HCT116 (cell line): Measurements from ENCODE around the gene LHFPL6. TPM values are rescaled to one million over a fixed set of nuclear protein-coding genes. Genes with fewer than 3 reads are reported as not detected.

Source experiments
- ATAC-seq: fragments of 200-7000 bp; cut with Tn5 transposase; 2 replicates; pipeline ENCODE4 v1.9.1; 2020; ENCODE audit warnings: mild to moderate bottlenecking, moderate library complexity
- BruUV-seq: library from RNA; stranded (reverse); fragments of 400-500 nt; replicated peaks from 2 replicates; lab custom pipeline; 2021; lab: Mats Ljungman, UMichigan
- CTCF ChIA-PET: fragments of 300-600 bp; sonication (Branson Sonifier 250); formaldehyde crosslinking; loops from one replicate; lab custom pipeline; 2021; ENCODE audit warnings: antibody characterized with exemption; lab: Charles Lee
- POLR2A ChIA-PET: fragments of 300-600, 350-600 bp; sonication (Branson Sonifier 250); formaldehyde crosslinking; loops from one replicate; lab custom pipeline; 2021; ENCODE audit warnings: antibody characterized with exemption; lab: Charles Lee
- RAD21 ChIA-PET, 2 experiments: fragments of 300-600 bp; sonication (Branson Sonifier 250); formaldehyde crosslinking; loops; one replicate each; lab custom pipeline; 2023; ENCODE audit warnings: low total read pairs in 2 of 2; ENCODE audit not compliant: uncharacterized antibody in 2 of 2, unreplicated experiment in 2 of 2, low non-redundant PET in 1 of 2; lab: Charles Lee
- DNase-seq: peaks from one replicate; pipeline ENCODE4 v3.0.0-alpha.2; 2010; ENCODE audit warnings: low read depth, low spot score
- H2AFZ ChIP-seq: fragments of 200-600 bp; shearing (Covaris generic), sonication (generic); 2 replicates; pipeline ENCODE4 v1.6.1; 2017; ENCODE audit warnings: low read depth, mixed run types, mixed read lengths, antibody characterized with exemption, low read length; ENCODE audit not compliant: poor library complexity, severe bottlenecking
- H3K27ac ChIP-seq: 2 replicates; pipeline ENCODE4 v1.5.1; 2012; ENCODE audit warnings: low read depth, low read length
- H3K27me3 ChIP-seq: fragments of 200-600 bp; sonication (generic); 2 replicates; pipeline ENCODE4 v1.6.1; 2016; ENCODE audit warnings: mixed run types, low read length, mixed read lengths; ENCODE audit not compliant: insufficient read depth
- H3K36me3 ChIP-seq, 2 experiments: fragments of 200-500 bp in 1 of 2; fragments of 200-600 bp in 1 of 2; sonication (Bioruptor generic) in 1 of 2; sonication (generic) in 1 of 2; 2 replicates each; pipeline versions ENCODE4 v1.5.1 to v1.6.1; 2014 to 2016; ENCODE audit warnings: low read length in 2 of 2, inconsistent platforms in 1 of 2, mixed read lengths in 1 of 2, mixed run types in 1 of 2; ENCODE audit not compliant: insufficient read depth in 2 of 2, control insufficient read depth in 1 of 2
- H3K4me1 ChIP-seq, 2 experiments: fragments of 200-600 bp in 1 of 2; sonication (generic) in 1 of 2; 2 replicates each; pipeline versions ENCODE4 v1.5.1 to v1.6.1; 2012 to 2017; ENCODE audit warnings: low read length in 2 of 2, inconsistent platforms in 1 of 2, mild to moderate bottlenecking in 1 of 2, mixed read lengths in 1 of 2, mixed run types in 1 of 2, moderate library complexity in 1 of 2; ENCODE audit not compliant: insufficient read depth in 2 of 2, control insufficient read depth in 1 of 2
- H3K4me2 ChIP-seq: fragments of 200-600 bp; sonication (generic); 2 replicates; pipeline ENCODE4 v1.6.1; 2017; ENCODE audit warnings: mixed run types, low read length, mixed read lengths
- H3K4me3 ChIP-seq, 2 experiments: fragments of 200-600 bp in 1 of 2; sonication (generic) in 1 of 2; replicated peaks in 1 of 2; 2 replicates each; pipeline ENCODE4 v1.5.1; 2011 to 2016; ENCODE audit warnings: low read length in 2 of 2, control low read depth in 1 of 2, low read depth in 1 of 2, mild to moderate bottlenecking in 1 of 2, mixed read lengths in 1 of 2, mixed run types in 1 of 2
- H3K79me2 ChIP-seq: fragments of 200-600 bp; sonication (generic); 2 replicates; pipeline ENCODE4 v1.6.1; 2017; ENCODE audit warnings: mild to moderate bottlenecking, mixed run types, low read length, moderate library complexity, mixed read lengths; ENCODE audit not compliant: insufficient read depth
- H3K9ac ChIP-seq: fragments of 200-600 bp; sonication (generic); 2 replicates; pipeline ENCODE4 v1.6.1; 2016; ENCODE audit warnings: low read length, mixed read lengths
- H3K9me2 ChIP-seq: fragments of 200-600 bp; sonication (generic), shearing (Covaris generic); 2 replicates; pipeline ENCODE4 v1.6.1; 2017; ENCODE audit warnings: mixed run types, mild to moderate bottlenecking, moderate library complexity; ENCODE audit not compliant: insufficient read depth
- H3K9me3 ChIP-seq, 2 experiments: fragments of 200-500 bp in 1 of 2; fragments of 200-600 bp in 1 of 2; sonication (Bioruptor generic) in 1 of 2; sonication (generic) in 1 of 2; 2 replicates each; pipeline ENCODE4 v1.6.1; 2014 to 2017; ENCODE audit warnings: low read length in 2 of 2, mixed read lengths in 2 of 2, inconsistent platforms in 1 of 2, low read depth in 1 of 2, mild to moderate bottlenecking in 1 of 2, mixed run types in 1 of 2, moderate library complexity in 1 of 2; ENCODE audit not compliant: control insufficient read depth in 1 of 2, insufficient read depth in 1 of 2
- H4K20me1 ChIP-seq: fragments of 200-600 bp; sonication (generic), shearing (Covaris generic); 2 replicates; pipeline ENCODE4 v1.6.1; 2017; ENCODE audit warnings: mixed run types, mild to moderate bottlenecking, moderate library complexity; ENCODE audit not compliant: insufficient read depth
- CTCF ChIP-seq, 3 experiments: fragments of 200-600 bp in 1 of 3; sonication (generic) in 1 of 3; IDR thresholded peaks in 2 of 3; conservative IDR thresholded peaks in 1 of 3; 2 replicates each; pipeline ENCODE4 v1.5.1; 2012 to 2017; ENCODE audit warnings: low read depth in 2 of 3, low read length in 2 of 3, antibody characterized with exemption in 1 of 3, borderline replicate concordance in 1 of 3, control low read depth in 1 of 3, mild to moderate bottlenecking in 1 of 3, mixed read lengths in 1 of 3, mixed run types in 1 of 3, moderate library complexity in 1 of 3; ENCODE audit not compliant: insufficient read depth in 1 of 3
- FOSL1 ChIP-seq: IDR thresholded peaks from 2 replicates; pipeline ENCODE4 v1.6.1; 2012; ENCODE audit warnings: low read depth
- JUND ChIP-seq: IDR thresholded peaks from 2 replicates; pipeline ENCODE4 v1.6.1; 2012
- RAD21 ChIP-seq: IDR thresholded peaks from 2 replicates; pipeline ENCODE4 v1.6.1; 2012; ENCODE audit warnings: low read depth, mild to moderate bottlenecking
- REST ChIP-seq: IDR thresholded peaks from 2 replicates; pipeline ENCODE4 v1.6.1; 2012; ENCODE audit warnings: low read depth
- SRF ChIP-seq: IDR thresholded peaks from 2 replicates; pipeline ENCODE4 v1.6.1; 2012; ENCODE audit warnings: low read depth
- YY1 ChIP-seq: IDR thresholded peaks from 2 replicates; pipeline ENCODE4 v1.6.1; 2011; ENCODE audit warnings: low read length, low read depth, moderate library complexity, mild to moderate bottlenecking; ENCODE audit not compliant: insufficient replicate concordance; ENCODE audit errors: extremely low read depth
- ZNF274 ChIP-seq: fragments of 200-500 bp; sonication (Bioruptor generic); IDR thresholded peaks from 2 replicates; pipeline ENCODE4 v1.6.1; 2014; ENCODE audit warnings: mild to moderate bottlenecking, low read depth, low read length, inconsistent platforms
- intact Hi-C: fragments of 100-400 bp; cut with micrococcal nuclease; formaldehyde crosslinking; loops from 2 replicates; pipeline ENCODE4 v1.10.0; 2022
- total RNA-seq: library from RNA; stranded (reverse); gene quantifications from one replicate; pipeline ENCODE4 v1.2.1, GENCODE V29; 2021; ENCODE audit not compliant: unreplicated experiment
- TF ChIP-seq, protein P1 (sequence below): IDR thresholded peaks from 2 replicates; pipeline ENCODE4 v1.6.1; 2011; ENCODE audit warnings: mild to moderate bottlenecking, low read length, moderate library complexity; ENCODE audit not compliant: insufficient replicate concordance; ENCODE audit errors: extremely low read depth

Gene LHFPL6
- total RNA-seq, 1 experiment from 2014 or later, result 0.22 TPM

DNA sequence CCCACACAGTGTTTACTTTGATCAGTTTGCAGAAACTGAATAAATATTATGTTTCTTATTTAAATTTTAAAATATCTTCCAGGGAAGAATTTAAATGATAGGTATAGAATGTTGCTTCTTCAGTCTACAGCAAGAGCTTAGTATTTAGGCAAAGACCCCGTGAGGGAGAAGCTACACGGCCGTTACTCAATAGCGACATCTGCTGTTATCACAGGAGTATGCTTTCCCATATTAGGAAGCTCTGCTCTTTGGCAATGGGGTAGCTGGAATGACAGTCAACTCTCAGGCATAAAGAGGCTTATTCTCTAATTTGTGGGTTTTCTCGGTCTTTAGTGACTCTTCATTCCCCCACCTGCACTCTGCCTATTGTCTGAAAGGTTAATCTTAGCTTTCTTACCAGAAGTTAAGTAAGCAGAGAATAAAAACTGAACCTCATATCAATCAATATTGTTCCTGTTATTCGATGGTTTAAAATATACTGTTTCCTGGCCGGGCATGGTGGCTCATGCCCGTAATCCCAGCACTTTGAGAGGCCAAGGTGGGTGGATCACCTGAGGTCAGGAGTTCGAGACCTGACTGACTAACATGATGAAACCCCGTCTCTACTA, 13.2 kb upstream of the LHFPL6 start:
- no peaks in the 10 kb centered on the region for H3K9me3 ChIP-seq
- ATAC-seq (peak; percentile 92), DNase-seq (peak; percentile 44)
- ChIA-PET CTCF (interaction anchor here (0.5 to 1.6 kb wide), 41 partner anchors 11 to 1161 kb away, joined by 3 to 31 read pairs (median 4); no protein-coding TSS in a partner anchor), POLR2A (interaction anchor here (1.0 kb wide), 1 partner anchor 10 kb away, joined by 3 read pairs; no protein-coding TSS in a partner anchor), RAD21 (interaction anchor here (0.7 to 1.0 kb wide), 3 partner anchors 59 to 565 kb away, joined by 4 read pairs; no protein-coding TSS in a partner anchor)
- H3K36me3 ChIP-seq, result no peaks in the 10 kb centered on the region
- TF ChIP-seq JUND (no peak), RAD21 (peak; percentile 61), FOSL1 (no peak), SRF (peak; percentile 97), ZNF274 (no peak), YY1 (no peak), CTCF (IDR thresholded peaks at IDR 0.05 in 2 of 3, conservative IDR thresholded peaks at IDR 0.05 in 1 of 3; ENCODE audit: borderline replicate concordance in 1 of 3, insufficient read depth in 1 of 3, low read depth in 2 of 3, low read length in 2 of 3) (peak; percentile 47 to 85 (median 77); a peak in 5 of 6 replicates), REST (no peak)
- TF ChIP-seq, protein P1, sequence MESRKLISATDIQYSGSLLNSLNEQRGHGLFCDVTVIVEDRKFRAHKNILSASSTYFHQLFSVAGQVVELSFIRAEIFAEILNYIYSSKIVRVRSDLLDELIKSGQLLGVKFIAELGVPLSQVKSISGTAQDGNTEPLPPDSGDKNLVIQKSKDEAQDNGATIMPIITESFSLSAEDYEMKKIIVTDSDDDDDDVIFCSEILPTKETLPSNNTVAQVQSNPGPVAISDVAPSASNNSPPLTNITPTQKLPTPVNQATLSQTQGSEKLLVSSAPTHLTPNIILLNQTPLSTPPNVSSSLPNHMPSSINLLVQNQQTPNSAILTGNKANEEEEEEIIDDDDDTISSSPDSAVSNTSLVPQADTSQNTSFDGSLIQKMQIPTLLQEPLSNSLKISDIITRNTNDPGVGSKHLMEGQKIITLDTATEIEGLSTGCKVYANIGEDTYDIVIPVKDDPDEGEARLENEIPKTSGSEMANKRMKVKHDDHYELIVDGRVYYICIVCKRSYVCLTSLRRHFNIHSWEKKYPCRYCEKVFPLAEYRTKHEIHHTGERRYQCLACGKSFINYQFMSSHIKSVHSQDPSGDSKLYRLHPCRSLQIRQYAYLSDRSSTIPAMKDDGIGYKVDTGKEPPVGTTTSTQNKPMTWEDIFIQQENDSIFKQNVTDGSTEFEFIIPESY, result no peak
- no peaks in the 10 kb centered on the region for H3K9me2 ChIP-seq
- H3K4me1 ChIP-seq, result no peaks in the 10 kb centered on the region
- no peaks in the 10 kb centered on the region for H3K79me2 ChIP-seq
- BruUV-seq, result no TSS peak
- H3K27me3 ChIP-seq, result no peaks in the 10 kb centered on the region; the same call in 1 of the 2 replicates
- no peak overlapping the region for H3K27ac ChIP-seq
- peak overlapping the region; percentile 84 for H2AFZ ChIP-seq
- intact Hi-C loops, result loop anchor here (1.0 to 5.0 kb wide), 3 partner anchors 209 to 565 kb away; no protein-coding TSS in a partner anchor
- H3K9ac ChIP-seq, result no peak overlapping the region
- H3K4me3 ChIP-seq, result no peak overlapping the region
- H3K4me2 ChIP-seq, result no peak overlapping the region
- no peaks in the 10 kb centered on the region for H4K20me1 ChIP-seq
